Stimulated activated CD8-positive, alpha-beta memory T cell treated with anti-CD3 and anti-CD28 coated beads, Interleukin-4, amount 100 ng/mL, for 1 hour (primary cell): ENCODE measurements around the gene SRRT.
A peak's percentile ranks its signal among the peaks of the same experiment; 100 is the strongest.
"Not testable (repeated sequence)": the region's sequence is repeated elsewhere in the genome, so short reads cannot be mapped to it uniquely, and the experiment has no call there.

Source experiments
- DNase-seq, 2 donors: peaks; one replicate each; pipeline ENCODE4 v3.0.0-alpha.2; 2020; ENCODE audit warnings: low read depth in 2 of 2, low spot score in 1 of 2

Gene SRRT

GRCh38 chr7:100893318-100893895, 18.5 kb downstream of the SRRT start:
- DNase-seq, result no peak

- no peak for DNase-seq
Measured at GRCh38 chr7:100893910-100894721, 19.2 kb downstream of the SRRT start.

- no peak for DNase-seq
Measured at GRCh38 chr7:100894860-100895700, 20.2 kb downstream of the SRRT start.

GRCh38 chr7:100895701-100895955, 20.7 kb downstream of the SRRT start, which contains the start of gene ACHE:
Gene ACHE (minus strand): TSS chr7:100895888. CDS start chr7:100894232, 1,656 bp downstream.
- DNase-seq, result no peak

GRCh38 chr7:100895956-100896731, 21.2 kb downstream of the SRRT start:
- no peak for DNase-seq

GRCh38 chr7:100896732-100897608, 22.1 kb downstream of the SRRT start:
- DNase-seq, result peak in 1 of 2 donors; percentile 44

- no peak for DNase-seq
Measured at GRCh38 chr7:100897772-100898454, 23.0 kb downstream of the SRRT start.

GRCh38 chr7:100899432-100899831, 24.5 kb downstream of the SRRT start:
- DNase-seq, result no peak

- DNase-seq, result no peak
Measured at GRCh38 chr7:100900978-100901377, 26.1 kb downstream of the SRRT start.

GRCh38 chr7:100901921-100902332, 27.0 kb downstream of the SRRT start:
- no peak for DNase-seq

GRCh38 chr7:100902638-100903037, 27.7 kb downstream of the SRRT start:
- DNase-seq, result no peak

GRCh38 chr7:100908512-100908911, 33.6 kb downstream of the SRRT start:
- DNase-seq, result no peak

- DNase-seq, result not testable (repeated sequence)
Measured at GRCh38 chr7:100910443-100910842, 35.5 kb downstream of the SRRT start.

GRCh38 chr7:100911484-100911883, 36.6 kb downstream of the SRRT start:
- no peak for DNase-seq

- no peak for DNase-seq
Measured at GRCh38 chr7:100914208-100914878, 39.4 kb downstream of the SRRT start.

- DNase-seq, result no peak
Measured at GRCh38 chr7:100914879-100915447, 40.1 kb downstream of the SRRT start.

- DNase-seq, result not testable (repeated sequence)
Measured at GRCh38 chr7:100919335-100919734, 44.4 kb downstream of the SRRT start.

GRCh38 chr7:100919779-100920437, 45.0 kb downstream of the SRRT start:
- DNase-seq, result not testable (repeated sequence)
